GM21367 (cell line): ENCODE measurements around the gene P2RY8.

ENCODE experiments used
- ATAC-seq: cut with Tn5 transposase; IDR thresholded peaks from one replicate; pipeline ENCODE4 v1.9.1; 2021; ENCODE audit not compliant: unreplicated experiment

The P2RY8 gene

GRCh38 chrX:1420371-1420770, 116.6 kb downstream of the P2RY8 start:
- ATAC-seq, result no peak

- ATAC-seq, result no peak
Measured at GRCh38 chrX:1419545-1420355, 117.2 kb downstream of the P2RY8 start.

GRCh38 chrX:1418901-1419544, 118.0 kb downstream of the P2RY8 start:
- ATAC-seq, result no peak

GRCh38 chrX:1417921-1418771, 118.8 kb downstream of the P2RY8 start:
- no peak for ATAC-seq

- no peak for ATAC-seq
Measured at GRCh38 chrX:1416965-1417760, 119.8 kb downstream of the P2RY8 start.

GRCh38 chrX:1416327-1416784, 120.6 kb downstream of the P2RY8 start:
- ATAC-seq, result no peak
